H1 (cell line): ENCODE results near the gene CDYL. TPM values are rescaled to one million over a fixed set of nuclear protein-coding genes. Genes with fewer than 3 reads are reported as not detected.

ENCODE experiments used
- CTCF ChIA-PET: fragments of 300-600 bp; sonication (Branson Sonifier 250); formaldehyde crosslinking; loops from one replicate; lab custom pipeline; 2021; ENCODE audit not compliant: partially characterized antibody; lab: Charles Lee
- POLR2A ChIA-PET: fragments of 300-600 bp; sonication (Branson Sonifier 250); formaldehyde crosslinking; loops from one replicate; lab custom pipeline; 2021; ENCODE audit warnings: inconsistent platforms; ENCODE audit not compliant: partially characterized antibody; lab: Charles Lee
- DNase-seq, 2 experiments: peaks; one replicate each; pipeline versions ENCODE4 v3.0.0 to v3.0.0-alpha.2; 2010 to 2022; ENCODE audit warnings: low spot score in 2 of 2, low read depth in 1 of 2, mixed read lengths in 1 of 2
- FAIRE-seq: peaks from 2 replicates; lab custom pipeline; 2011; peaks lifted over from hg19 to GRCh38; lab: Jason Lieb, UNC
- H2AFZ ChIP-seq: 2 replicates; pipeline ENCODE4 v1.8.1; 2012; ENCODE audit warnings: low read length, inconsistent platforms
- H2AK5ac ChIP-seq: 2 replicates; pipeline ENCODE4 v1.6.1; 2013; ENCODE audit warnings: low read depth, low read length
- H2BK120ac ChIP-seq: replicated peaks from 2 replicates; pipeline ENCODE3; 2013; ENCODE audit warnings: low read depth, low read length, inconsistent platforms
- H2BK12ac ChIP-seq: 2 replicates; pipeline ENCODE4 v1.6.1; 2013; ENCODE audit warnings: low read depth, low read length
- H2BK15ac ChIP-seq: 2 replicates; pipeline ENCODE4 v1.6.1; 2013; ENCODE audit warnings: low read length
- H2BK20ac ChIP-seq: 2 replicates; pipeline ENCODE4 v1.6.1; 2013; ENCODE audit warnings: low read length
- H2BK5ac ChIP-seq: 2 replicates; pipeline ENCODE4 v1.6.1; 2013; ENCODE audit warnings: low read depth, low read length
- H3K14ac ChIP-seq: 2 replicates; pipeline ENCODE4 v1.6.1; 2013; ENCODE audit warnings: inconsistent platforms; ENCODE audit not compliant: insufficient read length
- H3K18ac ChIP-seq: 2 replicates; pipeline ENCODE4 v1.6.1; 2013; ENCODE audit warnings: low read length; ENCODE audit errors: extremely low read depth
- H3K23ac ChIP-seq: 2 replicates; pipeline ENCODE4 v1.6.1; 2013; ENCODE audit warnings: inconsistent platforms; ENCODE audit not compliant: insufficient read length
- H3K23me2 ChIP-seq: 2 replicates; pipeline ENCODE4 v1.6.1; 2013; ENCODE audit warnings: low read depth, low read length
- H3K27ac ChIP-seq: 2 replicates; pipeline ENCODE4 v1.6.1; 2011; ENCODE audit warnings: low read depth, low read length, inconsistent platforms
- H3K27me3 ChIP-seq, 4 experiments: replicated peaks in 1 of 4; 1 replicate in 1 of 4; 2 replicates in 3 of 4; pipeline versions ENCODE4 v1.6.1 to v1.8.1; 2011 to 2013; ENCODE audit warnings: low read length in 3 of 4, mild to moderate bottlenecking in 3 of 4, inconsistent platforms in 2 of 4, mixed read lengths in 2 of 4, moderate library complexity in 1 of 4; ENCODE audit not compliant: control insufficient read depth in 3 of 4, insufficient read depth in 3 of 4; ENCODE audit errors: extremely low read depth in 1 of 4
- H3K36me3 ChIP-seq, 4 experiments: 2 replicates each; pipeline versions ENCODE4 v1.6.1 to v1.8.1; 2011 to 2013; ENCODE audit warnings: mild to moderate bottlenecking in 4 of 4, low read length in 3 of 4, moderate library complexity in 2 of 4, control low read depth in 1 of 4, inconsistent platforms in 1 of 4; ENCODE audit not compliant: insufficient read depth in 4 of 4, control insufficient read depth in 2 of 4
- H3K4ac ChIP-seq: replicated peaks from 2 replicates; pipeline ENCODE3; 2013; ENCODE audit warnings: low read length, low read depth, mixed read lengths, inconsistent platforms; ENCODE audit not compliant: insufficient read length
- H3K4me1 ChIP-seq, 4 experiments: replicated peaks in 1 of 4; 1 replicate in 1 of 4; 2 replicates in 3 of 4; pipeline versions ENCODE4 v1.6.1 to v1.8.1; 2011 to 2013; ENCODE audit warnings: low read length in 3 of 4, inconsistent platforms in 2 of 4, mixed read lengths in 1 of 4; ENCODE audit not compliant: insufficient read depth in 4 of 4, control insufficient read depth in 3 of 4
- H3K4me2 ChIP-seq, 2 experiments: 2 replicates each; pipeline versions ENCODE4 v1.6.1 to v1.8.1; 2011 to 2013; ENCODE audit warnings: low read depth in 2 of 2, low read length in 2 of 2, control low read depth in 1 of 2, inconsistent platforms in 1 of 2, mild to moderate bottlenecking in 1 of 2; ENCODE audit not compliant: insufficient read depth in 1 of 2
- H3K4me3 ChIP-seq, 4 experiments: fragments of 200-600, 300-600 bp in 1 of 4; sonication (generic), shearing (Covaris generic), sonication (Bioruptor Twin) in 1 of 4; 2 replicates each; pipeline versions ENCODE4 v1.5.1 to v1.8.1; 2011 to 2016; ENCODE audit warnings: low read length in 4 of 4, low read depth in 3 of 4, control low read depth in 2 of 4, inconsistent platforms in 2 of 4, mild to moderate bottlenecking in 2 of 4, mixed read lengths in 1 of 4, moderate library complexity in 1 of 4; ENCODE audit not compliant: insufficient read depth in 2 of 4; ENCODE audit errors: extremely low read depth in 1 of 4
- H3K56ac ChIP-seq: replicated peaks from 2 replicates; pipeline ENCODE3; 2013; ENCODE audit warnings: low read depth, mild to moderate bottlenecking, mixed read lengths, low read length, inconsistent platforms; ENCODE audit not compliant: insufficient read length
- H3K79me1 ChIP-seq: 2 replicates; pipeline ENCODE4 v1.6.1; 2013; ENCODE audit warnings: low read depth, low read length, control low read depth
- H3K79me2 ChIP-seq, 2 experiments: 2 replicates each; pipeline versions ENCODE4 v1.6.1 to v1.8.1; 2012 to 2013; ENCODE audit warnings: low read length in 2 of 2, mild to moderate bottlenecking in 2 of 2, inconsistent platforms in 1 of 2; ENCODE audit not compliant: insufficient read depth in 2 of 2, control insufficient read depth in 1 of 2
- H3K9ac ChIP-seq, 4 experiments: replicated peaks in 1 of 4; 1 replicate in 1 of 4; 2 replicates in 3 of 4; pipeline versions ENCODE4 v1.6.1 to v1.8.1; 2011 to 2013; ENCODE audit warnings: low read depth in 3 of 4, low read length in 3 of 4, control low read depth in 2 of 4, mild to moderate bottlenecking in 2 of 4, moderate library complexity in 2 of 4, inconsistent platforms in 1 of 4; ENCODE audit errors: extremely low read depth in 1 of 4
- H3K9me3 ChIP-seq, 2 experiments: 2 replicates each; pipeline versions ENCODE4 v1.6.1 to v1.8.1; 2012 to 2013; ENCODE audit warnings: mild to moderate bottlenecking in 2 of 2, moderate library complexity in 2 of 2, control low read depth in 1 of 2, inconsistent platforms in 1 of 2, low read depth in 1 of 2, low read length in 1 of 2, mixed read lengths in 1 of 2; ENCODE audit not compliant: insufficient read depth in 2 of 2
- H4K20me1 ChIP-seq, 2 experiments: replicated peaks in 1 of 2; 2 replicates each; pipeline versions ENCODE3 to v1.8.1; 2011 to 2013; ENCODE audit warnings: inconsistent platforms in 2 of 2, low read length in 2 of 2, mild to moderate bottlenecking in 1 of 2; ENCODE audit not compliant: insufficient read depth in 2 of 2, control insufficient read depth in 1 of 2
- H4K5ac ChIP-seq: 2 replicates; pipeline ENCODE4 v1.6.1; 2013; ENCODE audit warnings: low read length, low read depth, mixed read lengths, inconsistent platforms; ENCODE audit not compliant: insufficient read length
- H4K8ac ChIP-seq: 2 replicates; pipeline ENCODE4 v1.8.0; 2013; ENCODE audit warnings: mild to moderate bottlenecking, moderate library complexity, low read length, inconsistent platforms; ENCODE audit not compliant: insufficient read depth; ENCODE audit errors: extremely low read depth
- H4K91ac ChIP-seq: replicated peaks from 2 replicates; pipeline ENCODE3; 2013; ENCODE audit warnings: low read length, mixed read lengths, inconsistent platforms; ENCODE audit not compliant: insufficient read length
- ASH2L ChIP-seq: fragments of 200-600, 300-600 bp; sonication (generic); IDR thresholded peaks from one replicate; pipeline ENCODE4 v1.7.1; 2017; ENCODE audit warnings: low read length
- E2F6 ChIP-seq: IDR thresholded peaks from 2 replicates; pipeline ENCODE4 v1.6.1; 2012; ENCODE audit warnings: inconsistent platforms
- GTF2F1 ChIP-seq: IDR thresholded peaks from 2 replicates; pipeline ENCODE4 v1.6.1; 2012; ENCODE audit warnings: low read depth, low read length, improper control_type of control experiment, borderline replicate concordance
- KDM5A ChIP-seq: fragments of 200-600 bp; IDR thresholded peaks from 2 replicates; pipeline ENCODE4 v1.7.1; 2012; ENCODE audit warnings: mild to moderate bottlenecking, low read length, inconsistent platforms, mixed read lengths
- MAFK ChIP-seq: IDR thresholded peaks from 2 replicates; pipeline ENCODE4 v1.6.1; 2012; ENCODE audit warnings: low read depth, mild to moderate bottlenecking, improper control_type of control experiment, low read length
- MAX ChIP-seq: IDR thresholded peaks from 2 replicates; pipeline ENCODE4 v1.6.1; 2012; ENCODE audit warnings: inconsistent platforms
- NRF1 ChIP-seq: IDR thresholded peaks from 2 replicates; pipeline ENCODE4 v1.6.1; 2011; ENCODE audit warnings: mild to moderate bottlenecking, low read depth, low read length, improper control_type of control experiment
- POLR2A ChIP-seq, 2 experiments: IDR thresholded peaks; 1 replicate in 1 of 2; 2 replicates in 1 of 2; pipeline ENCODE4 v1.6.1; 2011; ENCODE audit warnings: low read depth in 2 of 2, low read length in 2 of 2, mild to moderate bottlenecking in 2 of 2; ENCODE audit errors: control extremely low read depth in 1 of 2
- SIN3A ChIP-seq, 2 experiments: IDR thresholded peaks in 1 of 2; conservative IDR thresholded peaks in 1 of 2; 2 replicates each; pipeline ENCODE4 v1.6.1; 2011 to 2012; ENCODE audit warnings: low read length in 2 of 2, improper control_type of control experiment in 1 of 2, low read depth in 1 of 2, mild to moderate bottlenecking in 1 of 2
- TEAD4 ChIP-seq: IDR thresholded peaks from 2 replicates; pipeline ENCODE4 v1.6.1; 2012; ENCODE audit warnings: low read depth, low read length, inconsistent platforms, mixed read lengths
- WGBS, 2 experiments: shearing (Covaris generic) in 1 of 2; methylation state at CpG; one replicate each; pipeline versions ENCODE4 v1.1.6 to v1.1.7; 2013 to 2015; ENCODE audit warnings: low lambda C conversion rate in 2 of 2, mixed read lengths in 2 of 2, inconsistent platforms in 1 of 2, low coverage in 1 of 2, missing lambda C conversion rate in 1 of 2; ENCODE audit not compliant: insufficient replicate concordance in 2 of 2, insufficient coverage in 1 of 2, insufficient read length in 1 of 2; ENCODE audit errors: extremely low coverage in 1 of 2, missing lambda C conversion rate in 1 of 2; 5-methylcytosine and 5-hydroxymethylcytosine counted together
- polyA plus RNA-seq, 7 experiments: library from polyadenylated mRNA; depleted of rRNA in 3 of 7; stranded (reverse) in 5 of 7; unstranded in 2 of 7; fragments of >200 nt in 5 of 7; fragments of 200-250 nt in 2 of 7; gene quantifications; 1 replicate in 5 of 7; 2 replicates in 1 of 7; 4 replicates in 1 of 7; pipeline versions ENCODE4 v1.2.1 to v1.2.3, GENCODE V29; 2011 to 2013; ENCODE audit warnings: missing spikeins in 2 of 7, mixed read lengths in 2 of 7
- total RNA-seq: library from RNA; stranded (reverse); fragmentation: NEBNext Ultra II Directional; extraction: Animal tissue kit (Norgen Biotek cat#: 25700); gene quantifications from 2 replicates; pipeline ENCODE4 v1.2.1, GENCODE V29; 2021

CDYL gene
- total and polyA plus RNA-seq, 2 of the 8 experiments (the other 6 are each of a cell fraction or from before 2014, with no cell fraction given) = 56.4 to 119 TPM

GRCh38 chr6:4885341-4885933 lies 109.2 kb downstream of the CDYL start:
- H3K79me1 ChIP-seq = peaks cover 22% of the 10 kb centered on the region
- H3K4ac ChIP-seq = no peak overlapping the region
- no peak overlapping the region for H3K4me3 ChIP-seq
- H3K27me3 ChIP-seq = no peaks in the 10 kb centered on the region
- no peak overlapping the region for H2AFZ ChIP-seq
- no peak overlapping the region for H2BK20ac ChIP-seq
- H3K23ac ChIP-seq = no peak overlapping the region
- WGBS, 2 experiments = 87% methylated on average over 4 of the region's 4 CpGs; no CpG with 5 or more reads in 1 of the 2 experiments
- no peak overlapping the region for H2BK12ac ChIP-seq
- ChIA-PET CTCF (interaction anchor here (0.6 to 1.8 kb wide), 4 partner anchors 8 to 65 kb away, joined by 3 to 5 read pairs (median 3); no protein-coding TSS in a partner anchor), POLR2A (interaction anchor here (0.6 to 1.2 kb wide), 3 partner anchors 10 to 109 kb away, joined by 3 read pairs; partner anchors contain the start of gene CDYL)
- peaks cover 37 to 63% of the 10 kb centered on the region in 2 experiments for H4K20me1 ChIP-seq
- no peak overlapping the region for H3K14ac ChIP-seq
- H4K5ac ChIP-seq = no peak overlapping the region
- H3K4me1 ChIP-seq = peaks cover 4 to 21% (median 13%) of the 10 kb centered on the region in 4 experiments
- H2BK120ac ChIP-seq = no peak overlapping the region
- TF ChIP-seq MAX (no peak), TEAD4 (no peak), E2F6 (no peak), POLR2A (IDR thresholded peaks at IDR 0.05; ENCODE audit: control extremely low read depth in 1 of 2, low read depth in 2 of 2, low read length in 2 of 2) (no peak), NRF1 (no peak), GTF2F1 (no peak), KDM5A (no peak), MAFK (no peak), SIN3A (conservative IDR thresholded peaks at IDR 0.05 in 1 of 2, IDR thresholded peaks at IDR 0.05 in 1 of 2; ENCODE audit: low read depth in 1 of 2, low read length in 2 of 2) (no peak), ASH2L (no peak)
- H3K36me3 ChIP-seq = no peaks in the 10 kb centered on the region
- H2BK5ac ChIP-seq = no peak overlapping the region
- H3K56ac ChIP-seq = no peak overlapping the region
- no peak overlapping the region for H3K18ac ChIP-seq
- FAIRE-seq = no peak
- no peaks in the 10 kb centered on the region for H3K9me3 ChIP-seq
- H3K4me2 ChIP-seq = no peak overlapping the region
- no peak overlapping the region for H2BK15ac ChIP-seq
- H4K8ac ChIP-seq = no peak overlapping the region
- H3K79me2 ChIP-seq = peaks cover 29 to 99% of the 10 kb centered on the region in 2 experiments
- no peak overlapping the region for H3K9ac ChIP-seq
- H4K91ac ChIP-seq = no peak overlapping the region
- no peak overlapping the region for H2AK5ac ChIP-seq
- no peak for DNase-seq
- no peak overlapping the region for H3K27ac ChIP-seq
- H3K23me2 ChIP-seq = no peaks in the 10 kb centered on the region
